HG02840 (cell line): ENCODE data around the gene SLC9A1.

Experiments used
- ATAC-seq: cut with Tn5 transposase; IDR thresholded peaks from one replicate; pipeline ENCODE4 v1.9.1; 2021; ENCODE audit warnings: mild to moderate bottlenecking, moderate library complexity, moderate number of reproducible peaks; ENCODE audit not compliant: unreplicated experiment, low FRiP score

SLC9A1 gene

DNA sequence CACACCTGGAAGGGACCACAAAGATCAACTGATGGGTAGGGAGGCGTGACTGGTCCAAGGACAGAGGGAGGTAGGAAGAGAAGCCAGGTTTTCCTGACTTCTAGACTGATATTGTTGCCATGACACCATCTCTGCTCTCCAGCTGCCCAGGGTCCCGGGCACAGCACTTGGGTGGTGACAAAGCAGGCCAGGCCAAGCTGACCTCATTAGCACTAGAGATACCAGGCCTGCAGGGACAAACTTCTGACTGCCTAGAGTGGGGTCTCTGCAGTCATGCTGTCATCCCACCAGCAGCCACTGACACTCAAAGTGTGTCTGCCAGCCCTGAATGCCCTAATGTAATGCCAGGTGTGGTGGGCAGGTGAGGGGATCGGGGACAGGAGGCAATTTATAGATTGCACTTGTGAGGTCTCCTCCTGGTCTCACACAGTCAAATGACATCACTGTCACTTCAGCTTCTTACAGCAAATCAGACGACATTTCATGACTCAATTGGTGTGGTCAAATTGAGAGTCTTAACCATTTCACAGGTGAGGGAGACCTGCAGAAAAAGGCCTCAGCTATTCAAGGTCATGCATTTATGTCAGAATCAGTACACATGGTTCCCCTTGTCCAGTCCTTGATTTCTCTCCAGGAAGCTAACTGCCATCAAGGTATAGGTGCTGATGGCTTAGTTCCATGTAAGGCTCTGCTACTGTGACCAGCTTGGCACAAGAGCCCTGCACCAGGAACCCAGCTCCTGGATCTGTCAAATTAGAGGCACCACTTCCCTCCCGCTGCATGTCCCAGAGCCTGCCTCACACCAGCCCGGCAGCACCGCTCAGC lies 2.7 kb downstream of the SLC9A1 start:
- ATAC-seq = no peak

DNA sequence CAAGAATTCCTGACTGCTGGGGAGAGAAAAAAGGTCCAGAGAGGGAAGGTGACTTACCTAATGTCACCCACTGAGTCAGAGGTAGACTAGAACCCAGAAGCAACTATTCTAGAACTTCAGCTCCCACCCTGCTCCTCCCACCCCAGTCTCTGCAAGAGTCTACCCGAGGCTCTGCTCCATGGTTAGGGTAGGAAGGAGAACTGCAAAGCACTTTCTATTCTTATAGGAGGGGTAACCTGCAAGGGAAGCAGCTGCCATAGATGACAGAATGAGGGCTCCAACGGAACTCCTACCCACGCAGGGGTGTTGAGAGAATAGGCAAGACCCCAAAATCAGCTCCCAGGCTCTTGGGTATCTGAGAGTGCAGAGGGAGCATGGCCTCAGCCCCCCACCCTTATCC lies 4.3 kb downstream of the SLC9A1 start:
- ATAC-seq = no peak

DNA sequence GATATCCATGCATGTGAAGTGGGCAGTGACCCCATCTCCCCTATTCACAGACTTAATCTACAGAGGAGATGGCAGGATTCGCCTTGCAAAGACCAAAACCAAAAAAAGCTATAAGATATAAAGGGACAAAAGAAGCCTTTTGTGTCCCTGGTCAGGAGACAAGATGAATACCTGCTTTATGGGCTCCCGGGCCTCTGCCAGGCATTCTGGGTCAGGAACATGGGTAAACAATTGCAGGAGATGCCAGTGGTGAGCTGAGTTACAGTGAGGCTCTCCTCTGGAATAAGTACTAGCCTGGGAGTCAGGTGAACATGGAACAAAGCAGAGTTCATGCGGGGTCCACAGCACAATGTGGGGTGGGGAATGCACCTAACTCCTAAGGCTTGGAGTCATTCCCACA lies 4.7 kb downstream of the SLC9A1 start:
- no peak for ATAC-seq

DNA sequence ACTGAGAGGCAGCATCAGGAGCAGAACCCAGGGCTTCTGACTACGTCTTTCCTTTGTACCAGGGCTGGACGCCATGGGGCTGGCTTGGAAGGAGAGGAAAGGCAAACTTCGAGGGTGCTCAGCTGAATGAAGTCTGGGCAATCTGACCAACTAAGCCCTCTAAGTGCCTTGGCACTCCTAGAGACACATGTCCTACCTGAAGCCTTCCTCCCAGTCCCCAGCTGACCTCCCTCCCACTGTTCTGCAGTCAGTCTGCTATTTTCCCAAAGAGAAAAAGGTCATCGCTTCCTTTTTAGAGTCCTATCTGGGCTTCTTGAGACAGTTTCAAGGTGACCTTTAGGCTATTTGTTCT lies 5.2 kb downstream of the SLC9A1 start:
- ATAC-seq = no peak

DNA sequence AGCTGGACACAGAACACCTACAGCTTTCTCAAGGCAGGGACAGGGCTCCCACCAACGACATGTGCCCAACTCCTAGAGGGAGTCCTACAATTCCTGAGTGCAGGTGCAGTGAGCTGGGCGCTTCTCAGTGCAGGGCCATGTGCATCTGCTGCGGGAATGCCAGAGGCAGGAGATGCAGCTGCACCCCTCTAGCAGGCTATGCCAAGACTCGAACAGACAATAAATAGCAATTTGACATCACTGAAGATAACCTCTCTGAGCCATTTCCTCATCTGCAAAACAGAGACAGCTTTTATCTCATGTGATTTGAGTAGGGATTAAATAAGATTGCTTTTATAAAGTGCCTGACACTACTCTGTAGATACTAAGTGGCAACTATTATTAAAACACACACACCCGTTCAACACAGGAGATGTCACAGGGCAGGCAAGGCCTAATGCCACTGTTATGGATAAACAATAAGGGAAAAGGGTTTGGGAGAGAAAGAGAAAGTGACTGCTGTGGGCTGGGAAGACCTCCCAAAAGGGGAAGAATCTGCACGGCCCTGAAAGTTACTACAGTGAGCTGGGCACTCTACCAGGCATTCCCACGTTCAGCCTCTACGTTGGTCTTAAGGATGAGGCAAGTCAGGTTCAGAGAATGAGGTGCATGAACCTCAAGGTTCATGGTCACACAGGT lies 5.7 kb downstream of the SLC9A1 start:
- ATAC-seq = no peak

DNA sequence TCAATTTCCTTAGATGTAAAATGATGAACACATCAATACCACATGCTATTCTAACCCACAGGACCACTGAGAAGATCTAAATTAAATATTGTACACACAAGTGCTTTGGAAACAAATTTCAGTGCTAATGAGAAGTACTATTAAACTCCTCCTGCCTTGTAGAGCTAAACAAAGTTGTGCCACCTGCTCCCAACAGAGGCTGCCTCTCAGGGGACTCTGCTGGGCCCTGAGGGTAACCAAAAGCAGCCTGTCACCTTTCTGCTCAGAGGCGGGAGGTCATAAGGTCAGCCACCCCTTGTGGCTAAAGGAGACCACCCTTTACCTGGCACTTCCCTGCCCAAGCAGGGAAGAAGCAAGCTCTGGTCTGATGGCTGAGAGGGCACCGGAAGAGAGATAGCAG lies 6.3 kb downstream of the SLC9A1 start:
- ATAC-seq = no peak

DNA sequence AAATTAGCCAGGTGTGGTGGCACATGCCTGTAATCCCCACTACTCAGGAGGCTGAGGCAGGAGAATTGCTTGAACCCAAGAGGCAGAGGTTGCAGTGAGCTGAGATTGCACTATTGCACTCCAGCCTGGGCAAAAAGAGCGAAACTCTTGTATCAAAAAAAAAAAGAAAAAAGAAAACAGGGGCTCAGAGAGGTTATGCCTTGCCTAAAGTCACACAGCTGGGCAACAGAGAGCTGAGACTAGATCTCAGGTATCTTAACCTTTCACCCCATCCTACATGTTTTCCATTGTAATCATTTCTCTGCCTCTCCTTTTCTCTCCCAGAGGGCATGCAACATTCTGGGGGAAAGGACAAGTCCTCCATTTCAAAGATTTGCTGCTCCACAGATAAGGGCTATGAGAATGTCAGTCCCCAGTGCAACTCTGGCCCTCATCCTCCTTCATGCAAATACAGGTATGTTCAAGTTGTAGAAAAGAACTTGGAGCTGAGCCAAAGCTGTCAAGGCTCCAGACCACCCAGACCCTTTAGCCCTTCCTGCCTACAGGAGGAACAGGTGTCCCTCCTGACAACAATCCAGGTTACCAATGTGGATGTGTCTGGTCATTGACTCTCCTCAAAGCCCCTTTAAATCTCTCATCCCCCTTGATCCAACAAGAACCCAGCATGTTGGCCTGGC lies 6.9 kb downstream of the SLC9A1 start:
- ATAC-seq = no peak

DNA sequence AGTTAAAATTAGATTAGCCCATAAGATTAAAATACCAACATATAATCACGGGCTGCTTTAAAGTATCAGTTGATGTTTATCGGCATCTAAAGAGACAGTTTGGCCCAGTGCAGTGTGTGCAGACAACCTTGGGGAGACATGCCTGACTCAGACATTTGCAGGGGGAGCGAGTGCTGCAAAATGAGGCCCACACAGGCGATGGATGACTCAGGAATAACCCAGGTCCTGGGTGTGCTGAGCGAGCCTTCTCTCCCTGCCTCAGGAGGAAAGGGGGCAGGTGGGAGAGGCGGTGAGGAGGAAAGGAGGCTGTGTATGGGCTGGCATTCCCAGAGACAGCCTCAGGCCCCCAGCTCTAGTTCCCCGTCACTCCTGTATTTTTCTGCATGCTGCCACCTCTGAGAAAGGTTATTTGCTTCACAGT lies 9.0 kb downstream of the SLC9A1 start:
- ATAC-seq = no peak

DNA sequence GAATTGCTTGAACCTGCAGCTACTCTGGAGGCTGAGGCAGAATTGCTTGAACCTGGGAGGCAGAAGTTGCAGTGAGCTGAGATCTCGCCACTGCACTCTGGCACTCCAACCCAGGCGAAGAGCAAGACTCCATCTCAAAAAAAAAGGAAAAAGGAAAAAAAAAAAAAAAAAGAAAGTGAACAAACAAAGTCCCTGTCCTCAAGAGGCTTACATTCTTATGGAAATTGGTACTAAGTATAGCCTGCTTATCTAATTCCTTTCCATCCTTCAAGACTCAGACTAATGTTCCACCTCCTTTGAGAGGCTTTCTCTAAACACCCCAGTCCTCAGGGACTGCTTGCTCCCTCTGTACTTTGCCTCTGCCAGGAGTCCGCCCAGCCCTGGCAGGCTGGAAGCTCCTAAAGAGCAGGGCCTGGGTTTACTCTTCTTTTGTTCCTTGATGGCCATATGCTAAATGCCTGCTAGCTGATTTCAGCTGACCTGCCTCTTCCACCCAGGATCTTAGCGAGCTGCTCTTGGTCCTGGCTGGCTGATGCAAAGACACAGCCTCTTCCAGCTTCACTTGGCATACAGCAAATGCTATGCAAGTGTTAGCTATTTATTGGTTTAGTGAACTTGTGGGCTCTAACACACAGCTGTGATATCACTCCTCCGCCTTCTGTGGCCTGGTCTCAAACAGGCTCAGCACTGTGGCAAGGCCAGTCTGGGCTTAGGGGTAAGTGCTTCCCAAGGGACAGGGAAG lies 9.8 kb downstream of the SLC9A1 start:
- no peak for ATAC-seq

DNA sequence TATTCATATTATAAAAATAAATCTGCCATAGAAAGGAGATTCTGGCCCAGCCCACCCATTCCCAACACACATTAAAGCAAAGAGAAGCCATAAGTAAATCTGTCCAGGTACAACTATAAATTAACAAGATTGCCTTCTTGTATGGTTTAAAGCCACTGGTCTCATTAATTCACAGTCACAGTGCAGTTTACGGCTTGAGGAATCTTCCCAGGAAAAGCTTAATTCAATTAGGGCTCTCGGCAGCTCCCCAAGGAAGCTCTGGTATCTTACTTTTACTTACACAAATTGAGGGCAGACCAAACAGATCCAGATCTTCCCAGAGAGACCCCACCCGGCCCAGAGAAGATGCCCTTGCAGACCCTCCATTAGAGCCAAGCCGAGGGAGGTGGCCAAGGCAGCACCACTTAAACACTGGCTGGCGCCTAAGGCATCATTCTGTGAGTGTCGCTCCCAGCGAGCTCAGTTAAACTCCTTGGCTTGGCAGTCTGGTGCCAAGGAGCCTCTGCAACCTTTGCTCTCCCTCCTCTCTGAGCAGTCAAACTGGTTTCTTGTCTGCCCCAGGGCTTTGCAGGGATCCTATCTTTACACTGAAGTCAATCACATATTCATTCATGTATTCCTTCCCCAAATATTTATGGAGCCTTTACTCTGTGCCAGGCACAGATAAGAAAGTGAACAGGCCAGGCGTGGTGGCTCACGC lies 10.7 kb downstream of the SLC9A1 start:
- ATAC-seq = no peak

DNA sequence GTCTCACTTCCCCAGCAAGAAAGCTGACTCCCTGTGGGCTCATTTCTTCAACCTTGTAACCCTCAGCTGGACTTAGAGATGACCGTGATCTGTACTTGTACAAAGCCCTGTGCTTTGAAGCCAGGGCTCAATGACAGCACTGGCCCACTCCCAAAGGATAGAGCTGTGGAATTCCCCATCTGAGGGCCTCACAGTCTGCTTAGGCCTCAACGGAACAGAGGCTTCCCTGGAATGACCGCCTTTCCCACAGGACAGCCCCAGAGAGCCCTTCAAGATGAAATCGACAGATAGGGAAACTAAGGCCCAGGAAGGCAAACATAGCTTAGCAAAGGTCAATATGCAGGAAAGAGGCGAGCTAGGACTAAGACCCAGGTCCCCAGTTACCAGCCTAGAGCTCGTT lies 11.5 kb downstream of the SLC9A1 start:
- no peak for ATAC-seq

DNA sequence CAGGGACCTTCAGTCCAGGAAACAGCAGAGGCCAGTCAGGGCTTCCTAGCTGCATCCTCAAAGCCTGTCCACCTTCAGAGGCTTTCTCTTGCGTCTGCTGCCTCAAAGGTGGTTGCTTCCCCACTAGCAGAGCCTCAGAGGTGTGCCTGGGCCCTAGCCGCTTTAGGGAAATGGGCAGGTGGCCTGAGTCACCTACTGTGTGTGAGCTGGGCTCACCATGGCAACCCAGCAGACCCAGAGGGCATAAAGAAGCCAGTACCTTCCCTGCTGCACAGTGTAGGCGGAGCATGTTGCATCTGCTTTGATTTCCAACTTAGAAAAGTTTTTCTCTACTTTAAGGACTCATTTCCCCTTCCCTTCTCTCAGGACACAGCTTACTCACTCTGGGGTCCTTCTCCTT lies 12.5 kb downstream of the SLC9A1 start:
- ATAC-seq = no peak

DNA sequence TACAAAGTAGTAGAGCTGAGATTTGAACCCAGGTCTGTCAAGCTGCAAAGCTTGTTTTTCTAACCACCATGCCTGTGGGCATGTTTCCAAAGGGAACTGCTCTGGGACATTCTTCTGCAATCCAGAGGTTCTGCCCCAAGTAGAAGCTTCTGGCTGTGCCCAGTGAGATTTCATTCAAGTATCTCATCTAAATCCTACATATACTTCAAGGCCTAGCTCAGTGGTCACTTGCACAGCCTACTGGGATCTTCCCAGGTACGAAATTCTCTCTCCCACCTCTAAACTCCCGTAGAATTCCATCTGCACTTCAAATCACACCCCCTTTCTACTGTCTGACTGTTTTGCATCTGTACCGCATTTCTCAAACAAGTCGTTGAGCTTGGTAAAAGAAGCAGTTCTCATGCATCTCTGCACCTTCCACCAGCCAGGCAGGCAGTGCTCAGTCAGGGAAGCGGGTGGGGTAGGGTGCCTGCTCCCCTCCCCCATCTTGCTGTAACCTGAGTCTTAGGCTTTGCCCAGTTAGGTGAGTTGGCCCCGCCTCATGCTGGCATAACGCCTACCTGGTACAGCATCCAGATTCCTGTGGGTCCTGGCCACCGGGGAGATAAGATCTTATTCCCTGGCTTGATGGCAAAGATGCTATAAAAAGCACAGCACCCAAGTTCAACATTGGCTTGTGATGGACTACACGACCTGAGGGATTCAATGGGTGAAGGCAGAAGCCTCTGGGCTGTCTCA lies 13.5 kb downstream of the SLC9A1 start:
- no peak for ATAC-seq

DNA sequence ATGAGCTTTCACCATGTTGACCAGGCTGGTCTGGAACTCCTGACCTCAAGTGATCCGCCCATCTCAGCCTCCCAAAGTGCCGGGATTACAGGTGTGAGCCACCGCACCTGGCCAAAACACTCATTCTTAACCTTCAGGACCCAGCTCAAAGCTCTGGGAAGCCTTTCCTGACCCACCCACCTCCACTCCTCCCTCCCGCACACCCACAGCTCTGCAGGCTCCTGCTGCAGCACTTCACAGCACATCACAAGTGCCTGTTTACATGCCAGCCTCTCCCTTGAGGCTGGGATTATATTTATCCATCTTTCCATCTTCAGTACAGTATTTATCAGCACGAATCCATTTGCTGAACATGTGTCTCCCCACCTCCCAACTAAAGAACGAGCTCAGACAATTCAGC lies 14.9 kb downstream of the SLC9A1 start:
- no peak for ATAC-seq

DNA sequence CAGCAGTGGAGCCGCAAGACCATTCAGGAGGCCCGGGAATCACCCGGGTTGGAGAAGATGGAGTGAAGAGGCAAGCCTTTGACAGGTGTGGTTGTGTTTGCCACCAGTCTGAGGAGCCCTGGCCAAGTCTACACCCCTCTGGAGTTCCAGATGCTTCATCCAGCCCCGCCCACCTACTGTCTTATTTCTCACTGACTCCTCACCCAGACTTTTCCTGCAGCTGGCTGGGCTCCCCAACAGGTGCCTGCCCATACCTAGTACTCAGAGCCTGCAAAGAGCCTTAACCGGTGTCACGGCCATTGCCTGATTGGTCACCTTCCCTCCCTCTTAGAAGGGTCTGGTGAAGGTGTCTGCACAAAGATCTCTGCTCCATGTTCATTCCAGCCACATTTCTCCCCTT lies 16.0 kb downstream of the SLC9A1 start:
- ATAC-seq = no peak

DNA sequence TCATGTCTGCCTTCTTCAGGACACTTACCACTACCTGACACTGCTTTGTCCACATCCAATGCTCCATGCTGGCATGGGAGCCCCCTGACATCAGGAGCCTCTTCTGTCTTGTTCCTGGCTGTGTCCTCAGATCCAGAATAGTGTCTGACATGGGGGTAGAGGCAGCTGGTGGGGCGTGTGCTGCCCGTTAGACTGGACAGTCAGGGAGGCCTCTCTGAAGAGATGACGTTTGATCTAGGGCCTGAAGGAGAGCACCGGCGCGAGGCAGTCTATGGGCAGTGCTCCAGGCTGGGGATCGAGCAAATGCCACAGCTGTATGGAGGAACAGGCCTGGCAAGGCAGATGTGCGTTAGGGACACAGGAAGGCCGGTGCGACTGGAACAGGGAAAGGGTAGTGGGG lies 16.6 kb downstream of the SLC9A1 start:
- ATAC-seq = no peak

DNA sequence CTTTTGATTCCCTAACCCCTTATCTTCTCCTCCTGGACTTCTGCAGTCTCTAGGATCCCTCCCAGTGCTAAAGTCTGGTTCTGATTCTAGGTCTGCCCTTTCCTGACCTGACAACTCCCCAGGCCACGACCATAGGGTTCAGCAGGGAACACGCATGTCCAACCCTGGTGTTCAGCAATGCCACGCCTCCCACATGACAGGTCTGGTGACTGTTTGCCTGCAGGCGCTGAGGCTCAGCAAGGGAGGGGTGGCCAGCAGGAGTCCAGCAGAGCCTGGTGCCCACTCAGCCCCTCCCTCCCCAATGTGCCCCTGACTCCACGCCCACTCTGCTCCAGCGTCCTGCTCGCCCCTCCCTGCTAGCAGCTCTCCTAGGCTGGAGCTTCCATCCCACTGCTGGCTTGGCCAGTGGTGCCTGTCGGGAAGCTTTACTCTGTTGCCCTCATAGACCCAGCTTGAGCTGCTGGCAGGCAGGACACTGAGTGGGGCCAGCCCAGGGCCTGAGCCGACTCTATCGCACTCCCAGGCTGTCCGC lies 17.3 kb downstream of the SLC9A1 start:
- no peak for ATAC-seq

DNA sequence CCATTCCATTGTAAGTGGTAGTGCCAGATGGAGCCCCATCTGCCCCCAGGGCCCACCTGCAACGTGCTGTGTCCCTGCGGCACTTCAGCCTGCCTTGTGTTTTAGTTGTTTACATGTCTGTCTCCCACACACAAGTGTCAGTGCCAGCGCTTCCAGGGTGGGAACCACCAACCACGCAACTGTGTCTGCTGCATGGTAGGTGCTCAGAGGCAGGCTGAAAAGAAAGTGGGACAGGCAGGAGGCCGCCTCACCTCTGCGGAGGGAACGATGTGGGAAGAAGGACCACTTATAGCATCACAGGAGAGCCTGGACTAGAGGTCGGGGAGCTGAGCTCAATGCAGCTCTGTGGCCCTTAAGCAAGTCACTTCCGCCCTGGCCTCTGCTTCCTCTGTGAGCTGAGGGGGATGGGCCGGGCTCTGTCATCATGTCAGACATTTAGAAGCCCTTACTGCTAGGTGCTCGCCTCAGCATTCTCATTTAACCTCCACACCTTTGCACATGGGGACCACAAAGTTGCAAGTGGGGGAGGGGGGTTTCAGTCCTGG lies 17.9 kb downstream of the SLC9A1 start:
- ATAC-seq = no peak

DNA sequence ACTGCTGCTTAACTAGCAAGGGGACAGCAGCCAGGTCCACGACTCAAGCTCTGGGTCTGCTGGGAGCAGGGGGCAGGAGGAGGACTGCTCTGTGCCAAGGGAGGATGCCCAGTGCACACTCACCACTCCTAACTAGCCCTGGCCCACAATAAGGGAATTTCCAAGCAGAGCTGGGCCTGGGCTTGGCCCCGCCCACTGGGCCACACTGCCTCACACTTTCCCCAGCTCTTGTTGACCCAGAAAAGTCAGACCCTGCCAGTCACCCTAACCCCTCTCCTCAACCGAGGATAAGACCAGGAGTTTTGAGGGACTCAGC lies 18.7 kb downstream of the SLC9A1 start:
- no peak for ATAC-seq
